Measurements from ENCODE around the gene MPL.

GRCh38 chr1:43351421-43352350 lies 14.1 kb downstream of the MPL start:
- TF ChIP-seq CTCF (IDR thresholded peaks at IDR 0.05 in 4 of 5, conservative IDR thresholded peaks at IDR 0.05 in 1 of 5) (no peak), POLR2A (IDR thresholded peaks at IDR 0.05) (no peak)

All from gastrocnemius medialis (tissue), 4 donors.